Mucosa of rectum (tissue), 2 donors: ENCODE measurements around the gene BMF.
A peak's percentile ranks its signal among the peaks of the same experiment; 100 is the strongest.

Experiments
- H3K27ac ChIP-seq, 2 donors: one replicate each; pipeline ENCODE4 v1.7.0; 2013; ENCODE audit warnings: inconsistent platforms in 2 of 2, low read depth in 2 of 2, low read length in 2 of 2
- H3K27me3 ChIP-seq, 2 donors: one replicate each; pipeline ENCODE4 v1.7.0; 2013; ENCODE audit warnings: low read length in 2 of 2; ENCODE audit not compliant: control insufficient read depth in 2 of 2, insufficient read depth in 2 of 2
- H3K36me3 ChIP-seq, 2 donors: one replicate each; pipeline ENCODE4 v1.7.0; 2013; ENCODE audit warnings: low read length in 2 of 2; ENCODE audit not compliant: control insufficient read depth in 2 of 2, insufficient read depth in 2 of 2
- H3K4me1 ChIP-seq, 2 donors: one replicate each; pipeline ENCODE4 v1.7.0; 2013; ENCODE audit warnings: low read length in 2 of 2, mild to moderate bottlenecking in 1 of 2; ENCODE audit not compliant: control insufficient read depth in 2 of 2, insufficient read depth in 2 of 2
- H3K4me3 ChIP-seq, 2 donors: one replicate each; pipeline ENCODE4 v1.7.0; 2013; ENCODE audit warnings: low read length in 2 of 2
- H3K9ac ChIP-seq, 2 donors: one replicate each; pipeline ENCODE4 v1.7.0; 2013; ENCODE audit warnings: low read length in 2 of 2, low read depth in 1 of 2, mild to moderate bottlenecking in 1 of 2
- H3K9me3 ChIP-seq, 2 donors: one replicate each; pipeline ENCODE4 v1.7.0; 2013; ENCODE audit warnings: low read length in 2 of 2; ENCODE audit not compliant: control insufficient read depth in 2 of 2
- donor health status: healthy.
- donor health status: Normal muscosa, but diverticular disease.

BMF gene

DNA sequence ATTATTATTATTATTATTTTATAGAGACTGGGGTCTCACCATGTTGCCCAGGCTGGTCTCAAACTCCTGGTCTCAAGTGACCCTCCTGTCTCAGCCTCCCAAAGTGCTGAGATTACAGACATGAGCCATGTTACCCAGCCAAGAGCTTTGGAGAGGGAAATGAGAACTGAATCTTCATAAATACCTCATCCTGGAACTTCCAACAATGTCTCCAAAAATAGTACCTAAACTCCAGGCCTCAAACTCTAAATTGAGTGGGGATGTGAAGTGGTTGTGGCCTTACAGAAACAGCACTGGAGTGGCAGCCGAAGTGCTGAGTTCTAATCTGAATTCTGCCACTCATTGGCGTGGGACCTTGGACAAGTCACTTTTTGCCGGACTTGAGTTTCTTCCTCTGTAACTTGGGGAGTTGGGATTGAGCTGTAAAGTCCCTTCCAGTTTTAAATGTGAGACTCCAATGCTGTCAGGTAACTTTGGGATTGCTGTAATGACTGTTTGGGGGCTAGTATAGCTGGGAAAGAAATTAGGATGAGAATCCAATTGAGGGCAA, 59.7 kb downstream of the BMF start:
- Histone ChIP-seq H3K36me3 (no peaks in the 10 kb centered on the region), H3K9me3 (no peaks in the 10 kb centered on the region), H3K27ac (no peak overlapping the region), H3K9ac (no peak overlapping the region), H3K4me1 (peaks cover 62 to 69% of the 10 kb centered on the region in 2 donors), H3K4me3 (no peak overlapping the region), H3K27me3 (no peaks in the 10 kb centered on the region)

DNA sequence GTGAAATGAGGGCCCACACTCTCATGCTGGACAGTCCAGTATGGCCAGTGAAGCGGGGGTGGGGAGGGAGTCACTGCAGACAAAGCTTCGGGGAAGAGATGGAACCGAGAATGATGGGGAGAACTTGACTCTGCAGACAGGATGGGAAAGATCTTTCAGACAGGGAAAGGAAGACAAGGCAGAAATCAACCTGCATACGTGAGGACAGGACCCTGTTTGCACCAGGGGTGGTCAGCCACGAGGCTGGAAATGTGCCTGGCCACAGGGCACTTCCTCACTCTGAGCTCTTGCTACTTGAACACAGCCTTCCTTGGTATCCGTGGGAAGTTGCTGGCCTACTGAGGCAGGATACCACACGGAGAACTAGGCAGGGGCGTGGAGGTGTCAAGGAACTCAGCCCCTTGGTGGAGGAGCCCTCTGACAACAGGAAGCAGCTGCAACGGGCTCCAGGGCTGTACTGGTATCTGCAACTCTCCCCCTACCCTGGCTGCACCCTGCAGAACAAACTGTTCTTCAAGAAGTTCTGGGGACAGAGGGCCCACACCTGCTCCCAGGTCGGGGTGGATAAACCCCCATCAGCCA, 60.4 kb downstream of the BMF start:
- H3K4me3 ChIP-seq = no peak overlapping the region
- H3K27ac ChIP-seq = peak overlapping the region; percentile 73 to 90
- no peaks in the 10 kb centered on the region for H3K36me3 ChIP-seq
- H3K4me1 ChIP-seq = peaks cover 55 to 62% of the 10 kb centered on the region in 2 donors
- peak overlapping the region; percentile 15 to 35 for H3K9ac ChIP-seq
- no peaks in the 10 kb centered on the region for H3K27me3 ChIP-seq
- no peaks in the 10 kb centered on the region for H3K9me3 ChIP-seq

DNA sequence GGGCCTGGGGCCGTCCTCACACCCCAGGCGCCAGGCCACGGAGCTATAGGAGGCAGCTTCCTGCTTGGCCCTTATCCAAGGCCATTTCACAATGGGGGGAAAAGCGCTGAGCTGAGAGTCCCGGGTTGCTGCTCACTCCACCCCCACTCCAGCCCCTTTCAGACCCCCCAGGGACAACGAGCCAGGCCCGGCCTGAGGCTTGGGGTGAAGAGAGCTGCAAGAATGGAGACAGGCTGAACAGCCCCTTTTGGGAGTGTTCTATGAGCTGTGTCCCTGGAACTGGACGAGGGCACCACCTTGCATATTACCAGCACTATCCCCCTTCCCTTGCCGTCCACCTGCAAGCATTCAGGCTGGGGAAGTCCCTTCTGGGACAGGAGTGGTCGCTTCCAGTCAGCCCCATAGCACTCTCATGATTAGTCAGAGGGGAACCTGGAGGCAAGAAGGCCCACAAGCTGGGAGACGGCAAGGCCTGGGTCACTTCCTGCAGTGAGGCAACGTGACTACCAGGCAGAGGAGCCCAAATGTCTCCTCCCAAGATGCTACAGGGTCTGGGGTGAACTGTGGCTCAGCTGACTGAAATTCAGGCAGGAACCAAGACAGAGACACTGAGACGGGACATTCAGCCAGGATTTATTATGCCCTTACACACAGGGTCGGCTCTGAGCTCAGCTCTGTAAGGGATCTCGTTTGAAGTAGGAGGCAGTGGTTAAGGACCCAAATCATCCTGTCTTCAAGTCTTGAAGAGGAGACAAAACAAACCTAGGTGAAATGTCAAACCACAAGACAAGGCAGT, 61.1 kb downstream of the BMF start:
- H3K9me3 ChIP-seq = no peaks in the 10 kb centered on the region
- no peaks in the 10 kb centered on the region for H3K27me3 ChIP-seq
- H3K27ac ChIP-seq = peak overlapping the region; percentile 73 to 90
- H3K4me1 ChIP-seq = peaks cover 51 to 55% of the 10 kb centered on the region in 2 donors
- H3K4me3 ChIP-seq = peak overlapping the region in 1 of 2 donors; percentile 37
- no peaks in the 10 kb centered on the region for H3K36me3 ChIP-seq
- peak overlapping the region; percentile 15 to 44 for H3K9ac ChIP-seq

DNA sequence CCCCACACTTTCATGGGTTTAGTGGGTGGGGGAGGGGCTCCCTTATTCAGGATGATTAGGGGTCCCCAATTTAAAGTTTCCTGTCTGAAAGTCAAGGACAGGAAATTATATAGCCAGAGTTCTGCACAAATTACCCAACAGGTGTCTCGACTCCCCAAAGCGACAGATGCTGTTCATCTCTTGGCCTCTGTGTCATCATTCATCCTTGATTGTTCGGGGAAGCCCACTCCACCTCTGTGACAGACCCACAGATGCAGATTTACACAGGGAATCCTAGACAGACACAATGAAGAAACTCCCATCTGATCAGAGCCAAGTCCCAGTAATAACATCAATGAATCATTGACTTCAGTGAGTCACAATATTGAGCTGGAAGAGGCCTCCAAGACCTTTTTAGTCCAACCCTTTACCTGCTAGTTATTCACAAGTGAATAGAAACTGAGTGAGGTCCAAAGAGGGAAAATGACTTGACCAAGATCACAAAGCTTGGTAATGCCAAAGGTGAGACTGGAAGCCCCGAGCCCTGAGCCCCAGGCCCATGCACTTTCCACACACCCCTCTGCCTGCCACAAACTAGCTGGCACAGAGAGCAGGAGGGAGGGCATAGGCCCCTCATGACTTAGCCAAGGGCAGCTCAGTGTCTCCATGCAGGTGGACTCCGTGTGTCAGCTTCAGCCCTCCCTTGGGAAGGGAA, 61.8 kb downstream of the BMF start:
- peaks cover 46 to 48% of the 10 kb centered on the region in 2 donors for H3K4me1 ChIP-seq
- H3K27me3 ChIP-seq = no peaks in the 10 kb centered on the region
- no peaks in the 10 kb centered on the region for H3K36me3 ChIP-seq
- peak overlapping the region; percentile 15 to 44 for H3K9ac ChIP-seq
- H3K4me3 ChIP-seq = peak overlapping the region; percentile 33 to 37
- peak overlapping the region; percentile 73 to 90 for H3K27ac ChIP-seq
- H3K9me3 ChIP-seq = no peaks in the 10 kb centered on the region

DNA sequence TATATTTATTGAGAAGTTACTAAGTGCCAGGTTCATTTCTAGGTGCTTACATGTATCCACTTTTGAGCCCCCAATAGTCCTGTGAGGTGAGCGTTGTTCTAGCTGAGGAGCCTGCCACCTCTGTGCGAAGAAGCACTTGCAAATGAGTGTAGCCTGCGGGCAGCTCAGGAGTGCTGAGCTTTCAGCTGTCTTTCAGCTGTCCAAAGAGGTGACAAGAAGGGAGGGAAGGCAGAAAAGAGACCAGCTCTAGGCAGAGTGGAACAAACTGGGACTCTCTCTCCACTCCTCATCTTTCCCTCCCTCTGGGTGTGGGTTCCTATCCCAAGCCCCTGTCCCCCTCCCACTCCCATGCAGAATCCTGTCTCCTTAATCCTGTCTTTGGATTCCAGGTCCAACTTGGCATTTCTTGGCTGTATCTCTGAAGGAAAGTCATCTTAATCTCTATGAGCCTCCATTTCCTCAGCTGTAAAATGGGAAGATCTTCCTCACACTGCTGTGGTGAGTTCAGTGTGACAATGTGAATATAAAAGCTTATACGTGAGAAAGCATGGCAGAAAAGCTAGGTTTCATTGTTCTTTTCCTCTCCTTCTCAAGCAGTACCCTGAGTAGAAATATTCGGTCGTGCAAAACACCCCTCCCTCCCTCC, 63.0 kb downstream of the BMF start:
- H3K9ac ChIP-seq = peak overlapping the region; percentile 15 to 63

DNA sequence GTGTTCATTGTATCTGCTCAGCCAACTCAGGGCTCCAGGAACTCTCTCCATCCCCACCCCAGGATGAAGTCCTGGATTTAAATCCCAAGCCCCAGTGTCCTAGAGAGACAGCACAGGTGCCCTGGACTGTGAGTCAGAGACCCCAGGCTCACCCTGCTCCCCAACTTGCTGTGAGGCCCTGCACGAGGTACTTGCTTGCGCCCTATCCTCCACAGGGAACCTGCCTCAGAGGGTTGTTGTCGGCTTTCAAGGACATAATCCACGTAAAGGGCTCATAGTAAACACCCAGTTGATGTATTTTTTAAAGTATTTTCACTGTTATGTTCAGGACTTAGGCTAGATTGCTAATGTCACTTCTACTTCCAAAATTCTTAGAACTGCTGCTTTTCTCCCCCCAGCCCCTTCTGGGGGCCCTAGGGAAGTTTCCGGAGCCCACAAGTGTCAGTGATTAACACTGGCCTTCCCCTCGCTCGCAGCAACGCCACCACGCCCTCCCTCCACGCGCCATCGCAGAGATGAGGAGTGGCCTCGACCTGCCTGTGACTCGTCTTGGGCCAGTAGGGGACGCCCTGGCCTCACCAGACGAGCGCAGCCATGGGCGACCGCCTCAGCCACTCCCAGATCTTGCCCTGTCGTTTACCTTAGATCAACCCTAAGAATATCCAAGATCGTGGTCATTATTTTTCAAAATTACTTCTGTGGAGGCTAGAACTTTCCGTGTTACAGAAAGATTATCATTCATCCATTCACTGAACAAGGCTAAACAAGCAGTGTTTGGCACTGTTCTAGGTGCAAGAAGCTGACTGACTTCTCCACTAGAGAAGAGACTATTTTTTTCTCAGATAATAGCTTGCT, 63.7 kb downstream of the BMF start:
- no peaks in the 10 kb centered on the region for H3K9me3 ChIP-seq
- peak overlapping the region; percentile 37 to 58 for H3K4me3 ChIP-seq
- H3K36me3 ChIP-seq = no peaks in the 10 kb centered on the region
- peaks cover 42 to 43% of the 10 kb centered on the region in 2 donors for H3K4me1 ChIP-seq
- H3K9ac ChIP-seq = peak overlapping the region; percentile 63 to 65
- H3K27me3 ChIP-seq = no peaks in the 10 kb centered on the region
- H3K27ac ChIP-seq = peak overlapping the region; percentile 11 to 34

More for the DNA sequence above, 63.0 kb downstream of the BMF start:
- Histone ChIP-seq H3K4me3 (peak overlapping the region in 1 of 2 donors; percentile 58), H3K27me3 (no peaks in the 10 kb centered on the region), H3K4me1 (peaks cover 38% of the 10 kb centered on the region in 2 donors), H3K27ac (peak overlapping the region; percentile 11 to 34), H3K36me3 (no peaks in the 10 kb centered on the region), H3K9me3 (no peaks in the 10 kb centered on the region)

DNA sequence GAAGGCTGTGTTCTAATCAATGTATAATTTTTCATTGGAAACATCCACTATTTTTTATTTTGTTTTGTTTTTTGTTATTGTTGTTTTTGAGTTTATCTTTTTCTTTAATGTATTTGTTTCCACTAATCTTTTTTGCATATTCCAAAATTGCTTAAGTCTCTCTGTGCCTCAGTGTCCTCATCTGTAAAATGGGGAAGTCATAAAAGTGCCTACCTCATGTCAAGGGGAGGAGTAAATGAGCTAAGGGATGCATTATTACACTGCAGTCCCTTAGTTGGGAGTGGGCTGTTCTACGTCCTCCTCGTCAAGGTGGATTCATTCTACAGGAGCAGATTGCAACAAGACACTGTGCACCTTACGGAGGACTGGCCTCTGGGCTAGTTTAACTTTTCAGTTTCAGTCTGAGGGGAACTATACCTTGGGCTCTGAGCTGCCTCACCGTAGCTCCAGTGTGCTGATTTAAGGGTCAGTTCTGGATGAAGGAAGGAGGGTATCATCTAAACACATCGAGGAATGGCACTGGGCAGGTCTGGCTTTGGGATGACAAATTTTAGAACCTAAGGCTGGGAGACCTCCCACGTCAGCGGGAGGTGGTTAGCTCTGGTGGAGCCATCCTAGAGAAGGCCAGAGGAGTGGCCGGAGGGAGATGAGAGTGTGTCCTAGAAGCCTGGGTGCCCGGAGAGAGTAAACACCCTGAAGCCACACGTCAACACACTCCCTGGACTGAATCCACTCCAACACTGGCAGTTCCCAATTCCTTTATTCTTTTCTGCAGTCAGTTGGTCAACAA, 64.6 kb downstream of the BMF start:
- no peak overlapping the region for H3K9ac ChIP-seq
- no peaks in the 10 kb centered on the region for H3K9me3 ChIP-seq

DNA sequence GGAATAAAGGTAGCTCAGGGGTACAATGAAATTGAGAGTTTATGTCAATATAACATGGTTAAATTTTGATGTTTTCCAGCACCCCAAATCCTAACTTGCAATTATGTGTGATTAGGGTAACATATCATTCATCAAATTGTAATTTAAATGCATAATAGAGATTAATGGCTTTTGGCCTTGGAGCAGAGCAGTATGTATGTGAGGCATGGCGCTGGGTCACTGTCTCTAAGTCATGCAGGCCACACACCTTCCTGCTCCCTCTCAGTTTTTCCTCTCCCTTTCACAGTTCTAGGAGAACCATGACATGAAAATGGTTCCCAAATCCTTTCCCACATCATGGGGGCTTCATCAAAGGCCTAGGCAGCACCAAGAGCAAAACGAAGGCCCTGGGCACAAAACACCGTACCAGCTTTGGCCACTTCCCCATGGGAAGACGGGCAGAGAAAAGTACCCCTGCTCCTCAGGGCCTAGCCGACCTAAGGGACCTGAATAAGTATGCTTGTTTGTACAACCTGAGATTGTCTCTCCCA, 65.8 kb downstream of the BMF start:
- Histone ChIP-seq H3K36me3 (no peaks in the 10 kb centered on the region), H3K27ac (no peak overlapping the region), H3K4me3 (no peak overlapping the region), H3K9ac (no peak overlapping the region), H3K9me3 (no peaks in the 10 kb centered on the region), H3K27me3 (no peaks in the 10 kb centered on the region), H3K4me1 (peaks cover 38 to 42% of the 10 kb centered on the region in 2 donors)

More for the DNA sequence above, 64.6 kb downstream of the BMF start:
- Histone ChIP-seq H3K27ac (no peak overlapping the region), H3K4me1 (peaks cover 43 to 44% of the 10 kb centered on the region in 2 donors), H3K27me3 (no peaks in the 10 kb centered on the region), H3K36me3 (no peaks in the 10 kb centered on the region), H3K4me3 (no peak overlapping the region)
